HEK293T (cell line): ENCODE measurements around the gene UBA7.

ENCODE experiments used
- ARNT ChIP-seq: fragments of 450-650 bp; IDR thresholded peaks from 2 replicates; pipeline ENCODE4 v1.6.1; 2017; ENCODE audit warnings: mild to moderate bottlenecking
- BHLHE40 ChIP-seq: fragments of 450-650 bp; IDR thresholded peaks from 2 replicates; pipeline ENCODE4 v1.6.1; 2016; ENCODE audit warnings: mild to moderate bottlenecking, moderate library complexity, borderline replicate concordance
- ELF4 ChIP-seq: fragments of 450-650 bp; IDR thresholded peaks from 2 replicates; pipeline ENCODE4 v1.6.1; 2017; ENCODE audit warnings: antibody characterized with exemption
- FOXA1 ChIP-seq: fragments of 450-650 bp; IDR thresholded peaks from 2 replicates; pipeline ENCODE4 v1.6.1; 2016; ENCODE audit warnings: mild to moderate bottlenecking
- FOXK2 ChIP-seq: fragments of 450-650 bp; IDR thresholded peaks from 2 replicates; pipeline ENCODE4 v1.6.1; 2016; ENCODE audit warnings: mild to moderate bottlenecking
- HDGF ChIP-seq: fragments of 450-650 bp; IDR thresholded peaks from 2 replicates; pipeline ENCODE4 v1.6.1; 2017; ENCODE audit warnings: antibody characterized with exemption, borderline replicate concordance
- NFRKB ChIP-seq: fragments of 450-650 bp; IDR thresholded peaks from 2 replicates; pipeline ENCODE4 v1.6.1; 2016; ENCODE audit warnings: mild to moderate bottlenecking, moderate library complexity
- PKNOX1 ChIP-seq: fragments of 450-650 bp; IDR thresholded peaks from 2 replicates; pipeline ENCODE4 v1.6.1; 2016
- SP1 ChIP-seq: fragments of 450-650 bp; IDR thresholded peaks from 2 replicates; pipeline ENCODE4 v1.6.1; 2017
- TARDBP ChIP-seq: fragments of 450-650 bp; IDR thresholded peaks from 2 replicates; pipeline ENCODE4 v1.6.1; 2016
- ZNF384 ChIP-seq: fragments of 450-650 bp; IDR thresholded peaks from 2 replicates; pipeline ENCODE4 v1.6.1; 2016

- no peak for TF ChIP-seq HDGF
- no peak for TF ChIP-seq FOXK2
- TF ChIP-seq TARDBP = no peak
- no peak for TF ChIP-seq ELF4
- no peak for TF ChIP-seq SP1
- TF ChIP-seq ZNF384 = no peak
- TF ChIP-seq FOXA1 = no peak
- no peak for TF ChIP-seq ARNT
- no peak for TF ChIP-seq PKNOX1
- no peak for TF ChIP-seq BHLHE40
- no peak for TF ChIP-seq NFRKB
Measured at GRCh38 chr3:49807431-49808114, 6.2 kb downstream of the UBA7 start.
